Measurements from ENCODE around the gene SPAG8. TPM values are rescaled to one million over a fixed set of nuclear protein-coding genes. Genes with fewer than 3 reads are reported as not detected.

The SPAG8 gene
- polyA plus RNA-seq, 1 donor from 2014 or later: 1.1 TPM

GRCh38 chr9:35844628-35845270 is 32.7 kb upstream of the SPAG8 start:
- H3K27ac Mint-ChIP-seq: peak overlapping the region; percentile 8 to 64 (median 11)
- peaks cover 2% of the 10 kb centered on the region for H3K36me3 Mint-ChIP-seq
- peak overlapping the region in 3 of 4 donors; percentile 0 to 53 (median 23) for H3K4me3 Mint-ChIP-seq
- H3K9me3 Mint-ChIP-seq: no peaks in the 10 kb centered on the region
- peaks cover 31 to 58% (median 40%) of the 10 kb centered on the region in 3 donors for H3K4me1 Mint-ChIP-seq
- peaks cover 3% of the 10 kb centered on the region for H3K27me3 Mint-ChIP-seq

DNA sequence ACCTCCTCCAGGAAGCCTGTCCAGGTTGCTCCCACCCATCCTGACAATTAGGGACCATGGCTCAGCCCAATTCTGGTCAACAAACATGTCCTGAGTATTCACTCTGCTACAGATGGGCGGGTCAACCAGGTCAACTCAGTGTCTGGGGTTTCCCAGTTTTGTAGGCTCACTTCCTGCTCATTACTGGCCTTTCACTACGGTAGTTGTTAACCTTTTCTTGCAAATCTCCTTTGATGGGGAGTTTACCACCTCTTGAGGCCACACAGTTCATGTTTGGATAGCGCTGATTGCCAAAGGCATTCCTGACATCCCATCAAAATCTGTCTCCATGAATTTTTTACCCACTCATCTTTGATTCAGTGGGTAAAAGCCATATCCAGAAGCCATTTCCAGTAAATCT is 30.7 kb upstream of the SPAG8 start:
- H3K4me3 Mint-ChIP-seq: no peak overlapping the region
- peak overlapping the region in 1 of 3 donors; percentile 65 for H3K27ac Mint-ChIP-seq
- H3K4me1 Mint-ChIP-seq: peaks cover 35 to 48% (median 37%) of the 10 kb centered on the region in 3 donors
- H3K36me3 Mint-ChIP-seq: peaks cover 2% of the 10 kb centered on the region
- H3K9me3 Mint-ChIP-seq: no peaks in the 10 kb centered on the region
- peaks cover 4% of the 10 kb centered on the region for H3K27me3 Mint-ChIP-seq

GRCh38 chr9:35842020-35842745 is 30.1 kb upstream of the SPAG8 start:
- Mint-ChIP-seq H3K36me3 (peaks cover 2% of the 10 kb centered on the region), H3K27me3 (peaks cover 4% of the 10 kb centered on the region), H3K27ac (no peak overlapping the region), H3K4me1 (peaks cover 34 to 42% (median 36%) of the 10 kb centered on the region in 3 donors), H3K4me3 (no peak overlapping the region), H3K9me3 (no peaks in the 10 kb centered on the region)

DNA sequence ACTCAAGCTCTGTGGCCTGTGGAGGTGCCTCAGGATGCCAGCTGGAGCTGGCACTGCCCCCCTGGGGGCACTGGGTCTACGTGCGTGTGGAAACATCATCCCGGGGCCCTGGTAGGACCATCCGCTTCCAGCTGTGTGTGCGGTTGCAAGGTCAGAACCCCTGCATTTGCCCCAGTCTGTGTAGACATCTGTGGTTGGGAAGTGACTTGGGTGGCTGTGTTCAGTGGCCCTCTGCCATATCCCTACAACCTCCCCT is 29.5 kb upstream of the SPAG8 start:
- Mint-ChIP-seq H3K9me3 (no peaks in the 10 kb centered on the region), H3K27ac (no peak overlapping the region), H3K4me3 (no peak overlapping the region), H3K36me3 (peaks cover 2% of the 10 kb centered on the region), H3K27me3 (peaks cover 4% of the 10 kb centered on the region), H3K4me1 (peaks cover 30 to 37% (median 36%) of the 10 kb centered on the region in 3 donors)

DNA sequence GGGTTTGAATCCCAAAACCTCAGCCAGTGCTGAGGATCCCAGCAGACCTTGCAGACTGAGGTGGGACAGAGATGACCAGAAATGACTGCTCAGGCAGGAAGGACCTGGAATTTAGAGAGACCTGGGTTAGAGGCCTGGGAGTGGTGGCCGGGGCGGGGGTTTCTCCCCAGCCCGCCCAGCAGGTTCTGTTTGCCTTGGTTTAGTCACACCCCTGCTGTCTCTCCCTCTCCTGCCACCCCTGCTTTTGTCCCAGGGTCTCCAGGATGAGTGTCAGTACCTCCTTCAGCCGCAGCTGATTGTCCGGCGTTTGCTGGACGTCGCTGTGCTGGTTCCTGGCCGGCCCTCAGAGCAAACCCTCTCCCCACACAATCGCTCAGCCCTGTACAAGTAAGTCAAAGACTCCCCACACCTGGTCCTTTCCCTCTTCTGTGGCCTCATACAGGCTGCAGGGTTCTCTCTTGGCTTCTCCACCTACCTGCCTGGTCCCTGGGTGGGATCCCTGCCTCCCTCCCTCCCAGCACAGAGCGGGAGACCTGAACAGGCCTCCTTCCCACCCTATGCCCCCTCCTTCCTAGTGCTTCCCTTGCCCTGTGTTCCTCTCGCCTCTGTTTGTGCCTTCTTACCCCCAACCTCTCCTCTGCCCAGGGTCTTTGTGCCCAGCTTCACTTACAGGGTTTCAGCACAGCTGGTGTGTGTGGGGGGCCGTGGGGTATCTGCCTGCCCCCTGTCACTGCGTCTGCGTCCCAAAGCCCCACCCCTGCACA is 29.0 kb upstream of the SPAG8 start:
- H3K9me3 Mint-ChIP-seq: no peaks in the 10 kb centered on the region
- no peak overlapping the region for H3K27ac Mint-ChIP-seq
- no peak overlapping the region for H3K4me3 Mint-ChIP-seq
- peaks cover 30 to 37% (median 36%) of the 10 kb centered on the region in 3 donors for H3K4me1 Mint-ChIP-seq
- peaks cover 4% of the 10 kb centered on the region for H3K27me3 Mint-ChIP-seq
- peaks cover 2% of the 10 kb centered on the region for H3K36me3 Mint-ChIP-seq

DNA sequence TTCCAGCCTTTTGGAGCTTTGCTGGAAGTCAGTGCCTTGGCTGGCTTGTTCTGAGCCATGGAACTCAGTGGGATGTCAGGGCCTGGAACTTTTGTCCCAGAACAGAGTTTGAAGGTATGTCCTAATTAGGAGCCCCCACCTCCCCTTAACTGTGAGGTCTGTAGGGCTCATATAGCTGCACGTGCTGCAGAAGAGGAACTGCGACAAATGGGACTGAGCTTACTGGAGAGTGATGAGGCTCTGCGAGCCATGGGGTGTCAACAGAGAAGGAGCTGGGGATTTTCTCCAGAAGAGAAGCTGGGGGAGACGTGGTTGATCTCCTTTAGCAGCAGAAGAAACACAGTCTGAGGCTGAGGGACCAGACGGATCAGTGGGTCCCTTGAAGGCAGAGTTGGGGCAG is 27.9 kb upstream of the SPAG8 start:
- Mint-ChIP-seq H3K9me3 (no peaks in the 10 kb centered on the region), H3K36me3 (peaks cover 1% of the 10 kb centered on the region), H3K4me1 (peaks cover 26 to 33% (median 32%) of the 10 kb centered on the region in 3 donors), H3K27ac (peak overlapping the region in 1 of 3 donors; percentile 44), H3K4me3 (no peak overlapping the region), H3K27me3 (peaks cover 1% of the 10 kb centered on the region)

GRCh38 chr9:35836595-35836994 is 24.5 kb upstream of the SPAG8 start:
- peaks cover 1% of the 10 kb centered on the region for H3K36me3 Mint-ChIP-seq
- peaks cover 32 to 41% (median 33%) of the 10 kb centered on the region in 3 donors for H3K4me1 Mint-ChIP-seq
- H3K27ac Mint-ChIP-seq: no peak overlapping the region
- peaks cover 1% of the 10 kb centered on the region for H3K27me3 Mint-ChIP-seq
- H3K4me3 Mint-ChIP-seq: no peak overlapping the region
- no peaks in the 10 kb centered on the region for H3K9me3 Mint-ChIP-seq

- H3K4me3 Mint-ChIP-seq: no peak overlapping the region
- H3K36me3 Mint-ChIP-seq: peaks cover 1% of the 10 kb centered on the region
- H3K4me1 Mint-ChIP-seq: peaks cover 32 to 41% (median 38%) of the 10 kb centered on the region in 3 donors
- peaks cover 1% of the 10 kb centered on the region for H3K27me3 Mint-ChIP-seq
- no peaks in the 10 kb centered on the region for H3K9me3 Mint-ChIP-seq
- no peak overlapping the region for H3K27ac Mint-ChIP-seq
Measured at GRCh38 chr9:35835766-35836165, 23.7 kb upstream of the SPAG8 start.

DNA sequence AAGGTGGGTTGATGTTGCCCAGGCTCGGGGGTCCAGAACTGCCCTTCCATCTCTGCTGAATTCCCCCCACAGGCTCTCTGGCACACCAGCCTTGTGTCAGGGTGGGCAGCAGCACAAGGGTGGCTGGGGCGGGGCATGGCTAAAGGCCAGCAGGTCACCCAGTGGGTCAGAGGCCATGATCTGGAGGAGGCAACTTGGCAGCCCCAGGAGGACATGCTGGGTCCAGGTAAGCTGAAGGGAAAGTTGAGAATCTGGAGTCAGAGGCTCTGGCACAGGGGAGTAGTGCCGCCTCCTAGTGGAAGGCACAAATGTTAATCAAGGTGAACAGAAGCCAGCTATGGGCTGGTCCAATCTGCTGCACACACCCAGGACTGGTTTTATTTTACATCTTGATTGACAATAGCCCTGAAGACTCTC is 23.2 kb upstream of the SPAG8 start:
- Mint-ChIP-seq H3K27me3 (peaks cover 1% of the 10 kb centered on the region), H3K9me3 (no peaks in the 10 kb centered on the region), H3K27ac (no peak overlapping the region), H3K36me3 (peaks cover 1% of the 10 kb centered on the region), H3K4me1 (peaks cover 30 to 43% (median 36%) of the 10 kb centered on the region in 3 donors), H3K4me3 (no peak overlapping the region)

DNA sequence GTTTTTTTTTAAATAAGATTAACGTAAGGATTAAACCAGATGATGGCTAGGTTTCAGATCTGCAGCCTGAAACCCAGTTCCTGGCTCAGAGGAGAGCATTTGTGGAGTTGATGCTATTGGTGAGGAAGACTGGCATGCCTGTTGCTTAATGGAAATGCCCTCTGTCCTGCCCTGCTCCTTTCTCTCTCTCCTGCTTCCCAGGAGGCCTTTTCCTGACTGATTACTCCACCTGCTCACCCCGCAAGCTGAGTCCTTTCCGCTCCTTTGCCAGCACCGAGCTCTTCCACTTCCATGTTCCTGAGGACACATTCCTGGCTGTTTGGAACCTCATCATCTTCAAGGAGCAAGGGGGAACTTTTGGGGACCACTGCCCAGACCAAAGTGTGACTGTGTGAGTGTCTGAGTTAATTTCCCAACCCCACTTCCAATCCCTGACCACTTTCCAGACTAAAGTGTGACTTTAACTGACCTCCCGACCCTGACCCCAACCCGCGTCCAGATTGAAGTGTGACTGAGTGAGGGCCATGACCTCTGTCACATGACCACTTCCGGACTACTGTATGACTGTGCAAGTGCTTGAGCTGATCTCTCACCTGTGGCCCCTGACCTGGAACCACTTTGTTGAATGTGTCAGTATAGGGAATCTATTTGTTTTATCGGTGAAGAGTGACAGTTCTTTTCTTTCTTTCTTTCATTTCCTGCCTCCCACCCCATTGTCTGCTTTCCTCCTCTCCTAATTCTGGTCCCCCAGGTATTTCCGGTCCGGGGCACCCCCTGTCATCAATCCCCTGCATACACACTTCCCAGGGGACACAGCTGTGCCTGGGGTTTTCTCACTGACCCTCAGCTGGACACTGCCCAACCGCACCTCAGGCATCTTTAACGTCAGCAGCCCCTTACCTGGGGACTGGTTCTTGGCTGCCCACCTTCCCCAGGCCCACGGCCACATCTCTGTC is 22.5 kb upstream of the SPAG8 start:
- peak overlapping the region in 2 of 3 donors; percentile 31 to 44 for H3K27ac Mint-ChIP-seq
- H3K4me1 Mint-ChIP-seq: peaks cover 33 to 41% (median 34%) of the 10 kb centered on the region in 3 donors
- no peaks in the 10 kb centered on the region for H3K9me3 Mint-ChIP-seq
- H3K4me3 Mint-ChIP-seq: peak overlapping the region in 2 of 4 donors; percentile 39 to 75
- H3K27me3 Mint-ChIP-seq: peaks cover 1% of the 10 kb centered on the region
- H3K36me3 Mint-ChIP-seq: peaks cover 1% of the 10 kb centered on the region

DNA sequence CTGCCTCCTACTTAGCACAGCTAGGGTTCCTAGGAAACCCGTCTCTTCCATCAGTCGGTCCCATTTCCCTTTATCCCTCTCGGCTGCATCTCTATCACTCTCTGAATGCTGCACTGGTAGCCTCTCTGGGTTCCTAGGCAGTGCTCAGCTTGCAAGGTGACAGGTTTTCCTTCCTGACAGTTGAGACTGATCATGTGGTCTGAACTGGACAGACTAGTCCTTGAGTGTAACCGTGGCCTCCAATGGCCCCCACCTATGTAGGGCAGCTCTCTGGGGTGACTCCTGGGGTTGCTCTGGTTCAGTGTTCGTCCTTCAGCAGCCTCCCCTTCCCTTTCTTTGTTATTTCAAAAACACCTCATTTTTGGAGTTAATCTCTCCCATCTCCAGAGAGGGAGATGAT is 20.8 kb upstream of the SPAG8 start:
- peaks cover 31 to 40% (median 36%) of the 10 kb centered on the region in 3 donors for H3K4me1 Mint-ChIP-seq
- H3K9me3 Mint-ChIP-seq: no peaks in the 10 kb centered on the region
- peaks cover 1% of the 10 kb centered on the region for H3K36me3 Mint-ChIP-seq
- peak overlapping the region in 2 of 4 donors; percentile 55 to 69 for H3K4me3 Mint-ChIP-seq
- peak overlapping the region in 2 of 3 donors; percentile 14 to 66 for H3K27ac Mint-ChIP-seq
- no peaks in the 10 kb centered on the region for H3K27me3 Mint-ChIP-seq

GRCh38 chr9:35831040-35831439 is 19.0 kb upstream of the SPAG8 start:
- Mint-ChIP-seq H3K9me3 (no peaks in the 10 kb centered on the region), H3K36me3 (peaks cover 1% of the 10 kb centered on the region), H3K27ac (peak overlapping the region in 1 of 3 donors; percentile 69), H3K27me3 (no peaks in the 10 kb centered on the region), H3K4me1 (peaks cover 31 to 42% (median 32%) of the 10 kb centered on the region in 3 donors), H3K4me3 (peak overlapping the region in 1 of 4 donors; percentile 69)

DNA sequence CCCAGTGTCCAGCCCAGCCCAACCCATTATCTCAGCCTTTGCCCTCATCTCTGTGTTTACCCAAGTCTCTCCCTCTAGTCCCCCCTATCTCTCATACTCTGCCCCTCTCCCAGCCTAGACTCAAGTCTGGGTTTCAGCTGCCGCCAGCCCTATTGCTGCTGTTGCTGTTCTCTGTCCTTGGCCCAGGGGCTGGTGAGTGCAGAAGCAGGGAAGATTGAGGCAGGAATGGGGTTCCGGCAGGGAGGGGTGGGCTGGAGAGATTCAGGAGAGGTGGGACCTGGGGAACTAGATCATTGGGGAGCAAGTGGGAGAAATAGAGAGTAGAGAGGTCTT is 17.7 kb upstream of the SPAG8 start:
- peaks cover 30 to 37% (median 30%) of the 10 kb centered on the region in 3 donors for H3K4me1 Mint-ChIP-seq
- no peaks in the 10 kb centered on the region for H3K9me3 Mint-ChIP-seq
- H3K27me3 Mint-ChIP-seq: no peaks in the 10 kb centered on the region
- H3K27ac Mint-ChIP-seq: peak overlapping the region in 2 of 3 donors; percentile 23 to 82
- peak overlapping the region; percentile 77 to 93 (median 86) for H3K4me3 Mint-ChIP-seq
- no peaks in the 10 kb centered on the region for H3K36me3 Mint-ChIP-seq

- Mint-ChIP-seq H3K9me3 (no peaks in the 10 kb centered on the region), H3K4me1 (peaks cover 25 to 32% (median 25%) of the 10 kb centered on the region in 3 donors), H3K36me3 (no peaks in the 10 kb centered on the region), H3K4me3 (peak within 1 kb of the TSS; percentile 91 to 100 (median 94)), H3K27ac (peak within 1 kb of the TSS; percentile 36 to 97 (median 94)), H3K27me3 (no peaks in the 10 kb centered on the region)
Measured at GRCh38 chr9:35829084-35829763, 17.2 kb upstream of the SPAG8 start, which contains the start of gene TMEM8B. TSS of gene TMEM8B (plus strand) at chr9:35829228. CDS start at chr9:35829448, 220 bp downstream.

Measured in IgD-negative memory B cell (primary cell).